CD14-positive monocyte (primary cell): ENCODE results near the gene SCGB1C1. TPM values are rescaled to one million over a fixed set of nuclear protein-coding genes. Genes with fewer than 3 reads are reported as not detected.
"Not testable (repeated sequence)": the region's sequence is repeated elsewhere in the genome, so short reads cannot be mapped to it uniquely, and the experiment has no call there.

Experiments used
- DNase-seq, 3 donors: peaks; one replicate each; pipeline ENCODE4 v3.0.0-alpha.2; 2011 to 2022
- H2AFZ ChIP-seq: 2 replicates; pipeline ENCODE4 v1.6.0; 2012; ENCODE audit warnings: mild to moderate bottlenecking, low read depth, low read length, inconsistent platforms; ENCODE audit not compliant: insufficient read depth, poor library complexity, severe bottlenecking
- H3K27ac ChIP-seq, 2 donors: 1 replicate in 1 of 2; 2 replicates in 1 of 2; pipeline ENCODE4 v1.5.1; 2012 to 2013; ENCODE audit warnings: low read length in 2 of 2, control low read depth in 1 of 2, inconsistent platforms in 1 of 2, low read depth in 1 of 2, mild to moderate bottlenecking in 1 of 2
- H3K27me3 ChIP-seq, 2 donors: one replicate each; pipeline versions ENCODE4 v1.6.0 to v1.6.1; 2011 to 2013; ENCODE audit warnings: low read length in 2 of 2; ENCODE audit not compliant: control insufficient read depth in 2 of 2, insufficient read depth in 2 of 2
- H3K36me3 ChIP-seq, 2 donors: replicated peaks in 1 of 2; 1 replicate in 1 of 2; 2 replicates in 1 of 2; pipeline versions ENCODE4 v1.5.1 to v1.6.1; 2012 to 2013; ENCODE audit warnings: low read length in 2 of 2, control low read depth in 1 of 2, inconsistent platforms in 1 of 2, mild to moderate bottlenecking in 1 of 2; ENCODE audit not compliant: insufficient read depth in 2 of 2, control insufficient read depth in 1 of 2
- H3K4me1 ChIP-seq, 2 donors: 1 replicate in 1 of 2; 2 replicates in 1 of 2; pipeline versions ENCODE4 v1.5.1 to v1.6.1; 2012 to 2013; ENCODE audit warnings: low read length in 2 of 2, control low read depth in 1 of 2, inconsistent platforms in 1 of 2, mild to moderate bottlenecking in 1 of 2, moderate library complexity in 1 of 2; ENCODE audit not compliant: insufficient read depth in 2 of 2, control insufficient read depth in 1 of 2
- H3K4me2 ChIP-seq: replicated peaks from 2 replicates; pipeline ENCODE3; 2012; ENCODE audit warnings: low read length, moderate library complexity, mild to moderate bottlenecking; ENCODE audit not compliant: poor library complexity, severe bottlenecking; ENCODE audit errors: extremely low read depth
- H3K4me3 ChIP-seq, 3 experiments: fragments of 200-600 bp in 1 of 3; sonication (generic) in 1 of 3; replicated peaks in 1 of 3; 1 replicate in 2 of 3; 2 replicates in 1 of 3; pipeline ENCODE4 v1.5.1; 2011 to 2013; ENCODE audit warnings: low read length in 3 of 3, mild to moderate bottlenecking in 3 of 3, control low read depth in 2 of 3, low read depth in 2 of 3, inconsistent platforms in 1 of 3, moderate library complexity in 1 of 3
- H3K79me2 ChIP-seq: 2 replicates; pipeline ENCODE4 v1.6.0; 2012; ENCODE audit warnings: mild to moderate bottlenecking, control low read depth, inconsistent platforms, low read length, moderate library complexity; ENCODE audit not compliant: insufficient read depth
- H3K9ac ChIP-seq: 2 replicates; pipeline ENCODE4 v1.6.0; 2017; ENCODE audit warnings: low read length, mild to moderate bottlenecking; ENCODE audit not compliant: insufficient read depth, poor library complexity, severe bottlenecking
- H3K9me3 ChIP-seq, 2 donors: replicated peaks in 1 of 2; 1 replicate in 1 of 2; 2 replicates in 1 of 2; pipeline versions ENCODE4 v1.5.1 to v1.6.1; 2012 to 2013; ENCODE audit warnings: low read length in 2 of 2, control low read depth in 1 of 2; ENCODE audit not compliant: control insufficient read depth in 1 of 2, insufficient read depth in 1 of 2
- H4K20me1 ChIP-seq: 2 replicates; pipeline ENCODE4 v1.6.0; 2012; ENCODE audit warnings: mild to moderate bottlenecking, low read length, control low read depth, moderate library complexity; ENCODE audit not compliant: insufficient read depth
- H3K27ac Mint-ChIP-seq, 7 donors: one replicate each; pipeline ENCODE4 v1.8.0; 2020; ENCODE audit warnings: mild to moderate bottlenecking in 7 of 7, mixed read lengths in 7 of 7, moderate library complexity in 6 of 7, inconsistent platforms in 2 of 7
- H3K27me3 Mint-ChIP-seq, 3 donors: one replicate each; pipeline ENCODE4 v1.8.0; 2021 to 2022; ENCODE audit warnings: low read depth in 3 of 3, mild to moderate bottlenecking in 3 of 3, mixed read lengths in 3 of 3, moderate library complexity in 3 of 3, inconsistent platforms in 1 of 3
- H3K36me3 Mint-ChIP-seq, 2 donors: one replicate each; pipeline ENCODE4 v1.8.0; 2020; ENCODE audit warnings: mixed read lengths in 2 of 2, inconsistent platforms in 1 of 2, mild to moderate bottlenecking in 1 of 2
- H3K4me1 Mint-ChIP-seq: one replicate; pipeline ENCODE4 v1.8.0; 2020; ENCODE audit warnings: mild to moderate bottlenecking, mixed read lengths
- H3K4me3 Mint-ChIP-seq, 2 donors: one replicate each; pipeline ENCODE4 v1.8.0; 2020; ENCODE audit warnings: mild to moderate bottlenecking in 2 of 2, mixed read lengths in 2 of 2, moderate library complexity in 1 of 2
- H3K9me3 Mint-ChIP-seq, 7 donors: one replicate each; pipeline ENCODE4 v1.8.0; 2020 to 2022; ENCODE audit warnings: mixed read lengths in 7 of 7, mild to moderate bottlenecking in 6 of 7, moderate library complexity in 6 of 7, inconsistent platforms in 2 of 7
- WGBS: methylation state at CpG from one replicate; pipeline ENCODE4 v1.1.5; 2013; ENCODE audit warnings: missing lambda C conversion rate; ENCODE audit not compliant: insufficient coverage; 5-methylcytosine and 5-hydroxymethylcytosine counted together
- intact Hi-C, 2 donors: fragments of 100-400 bp; cut with micrococcal nuclease; formaldehyde crosslinking; loops; one replicate each; pipeline versions ENCODE4 v1.15.0 to v1.15.1; 2023
- polyA plus RNA-seq, 3 donors: library from polyadenylated mRNA; depleted of rRNA in 1 of 3; unstranded in 2 of 3; stranded (reverse) in 1 of 3; fragments of 300-500 nt in 2 of 3; fragments of >200 nt in 1 of 3; fragmentation: Illumina TruSeq in 2 of 3; gene quantifications; 1 replicate in 2 of 3; 2 replicates in 1 of 3; pipeline ENCODE4 v1.2.3, GENCODE V29; 2012 to 2021
- TF ChIP-seq, protein P1 (sequence below): fragments of 200-600 bp; IDR thresholded peaks from one replicate; pipeline ENCODE4 v1.8.0; 2022; ENCODE audit warnings: antibody characterized with exemption, mild to moderate bottlenecking

Gene SCGB1C1
- polyA plus RNA-seq, 3 donors, result not detected

GRCh38 chr11:189843-190311 is 3.0 kb upstream of the SCGB1C1 start:
- H3K27me3 Mint-ChIP-seq, result peaks cover 5 to 12% (median 6%) of the 10 kb centered on the region in 3 donors
- not testable (repeated sequence) for DNase-seq
- WGBS, result 53% methylated on average over 3 of the region's 25 CpGs

DNA sequence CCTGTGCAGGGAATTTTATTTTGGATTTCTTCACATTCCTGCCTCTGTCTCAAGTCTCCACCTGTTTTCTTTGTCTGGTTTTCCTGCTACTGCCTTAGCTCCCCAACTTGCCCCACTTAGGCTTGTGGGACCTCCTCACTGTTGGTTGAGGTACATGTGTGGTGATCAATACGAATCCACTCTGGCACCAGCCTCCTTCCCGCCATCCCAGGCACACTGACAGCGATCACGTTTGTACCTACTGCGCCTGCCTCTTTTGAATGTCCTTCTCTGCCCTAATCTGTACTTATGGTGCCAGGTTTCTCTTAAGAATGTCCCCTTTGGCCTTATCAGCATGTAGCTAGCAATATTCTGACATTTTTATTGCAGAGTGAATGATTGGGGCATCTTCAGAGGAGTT is 2.3 kb upstream of the SCGB1C1 start:
- H3K9ac ChIP-seq, H3K79me2 ChIP-seq, H3K9me3 Mint-ChIP-seq, H3K27ac ChIP-seq, H3K4me3 ChIP-seq, H3K9me3 ChIP-seq, H4K20me1 ChIP-seq, H3K27me3 ChIP-seq, H3K4me1 ChIP-seq, H3K36me3 Mint-ChIP-seq, H2AFZ ChIP-seq, DNase-seq, intact Hi-C loops, H3K4me1 Mint-ChIP-seq, H3K36me3 ChIP-seq, H3K4me2 ChIP-seq: not testable (repeated sequence)
- H3K27ac Mint-ChIP-seq, result peak overlapping the region in 1 of 7 donors; percentile 84
- peaks cover 5 to 12% (median 6%) of the 10 kb centered on the region in 3 donors for H3K27me3 Mint-ChIP-seq
- peak overlapping the region in 1 of 2 donors; percentile 57 for H3K4me3 Mint-ChIP-seq
- WGBS, result 92% methylated on average over 2 of the region's 5 CpGs

More at GRCh38 chr11:189843-190311, 3.0 kb upstream of the SCGB1C1 start:
- TF ChIP-seq, protein P1, sequence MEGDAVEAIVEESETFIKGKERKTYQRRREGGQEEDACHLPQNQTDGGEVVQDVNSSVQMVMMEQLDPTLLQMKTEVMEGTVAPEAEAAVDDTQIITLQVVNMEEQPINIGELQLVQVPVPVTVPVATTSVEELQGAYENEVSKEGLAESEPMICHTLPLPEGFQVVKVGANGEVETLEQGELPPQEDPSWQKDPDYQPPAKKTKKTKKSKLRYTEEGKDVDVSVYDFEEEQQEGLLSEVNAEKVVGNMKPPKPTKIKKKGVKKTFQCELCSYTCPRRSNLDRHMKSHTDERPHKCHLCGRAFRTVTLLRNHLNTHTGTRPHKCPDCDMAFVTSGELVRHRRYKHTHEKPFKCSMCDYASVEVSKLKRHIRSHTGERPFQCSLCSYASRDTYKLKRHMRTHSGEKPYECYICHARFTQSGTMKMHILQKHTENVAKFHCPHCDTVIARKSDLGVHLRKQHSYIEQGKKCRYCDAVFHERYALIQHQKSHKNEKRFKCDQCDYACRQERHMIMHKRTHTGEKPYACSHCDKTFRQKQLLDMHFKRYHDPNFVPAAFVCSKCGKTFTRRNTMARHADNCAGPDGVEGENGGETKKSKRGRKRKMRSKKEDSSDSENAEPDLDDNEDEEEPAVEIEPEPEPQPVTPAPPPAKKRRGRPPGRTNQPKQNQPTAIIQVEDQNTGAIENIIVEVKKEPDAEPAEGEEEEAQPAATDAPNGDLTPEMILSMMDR, result peak; percentile 36
- H3K4me1 Mint-ChIP-seq, H3K4me3 Mint-ChIP-seq, H3K36me3 ChIP-seq, H2AFZ ChIP-seq, H3K9ac ChIP-seq, H3K9me3 Mint-ChIP-seq, H3K36me3 Mint-ChIP-seq, H3K79me2 ChIP-seq, H4K20me1 ChIP-seq, H3K4me2 ChIP-seq, H3K27me3 ChIP-seq, H3K4me1 ChIP-seq, H3K4me3 ChIP-seq, H3K9me3 ChIP-seq, H3K27ac ChIP-seq, intact Hi-C loops, H3K27ac Mint-ChIP-seq: not testable (repeated sequence)
